Left renal pelvis (tissue), 4 donors: ENCODE data around the gene CALM1. TPM values are rescaled to one million over a fixed set of nuclear protein-coding genes. Genes with fewer than 3 reads are reported as not detected.

Experiments
- DNase-seq, 4 donors: peaks; one replicate each; pipeline ENCODE4 v3.0.0-alpha.2; 2013; ENCODE audit warnings: low read depth in 4 of 4, low spot score in 3 of 4
- polyA plus RNA-seq, 4 donors: library from polyadenylated mRNA; unstranded; fragments of 120-200 nt; gene quantifications; one replicate each; pipeline ENCODE4 v1.2.1, GENCODE V29; 2013; ENCODE audit not compliant: insufficient read length in 4 of 4

Gene CALM1
- polyA plus RNA-seq = 100 to 1,000 TPM; 259 to 388 (median 343) TPM

DNA sequence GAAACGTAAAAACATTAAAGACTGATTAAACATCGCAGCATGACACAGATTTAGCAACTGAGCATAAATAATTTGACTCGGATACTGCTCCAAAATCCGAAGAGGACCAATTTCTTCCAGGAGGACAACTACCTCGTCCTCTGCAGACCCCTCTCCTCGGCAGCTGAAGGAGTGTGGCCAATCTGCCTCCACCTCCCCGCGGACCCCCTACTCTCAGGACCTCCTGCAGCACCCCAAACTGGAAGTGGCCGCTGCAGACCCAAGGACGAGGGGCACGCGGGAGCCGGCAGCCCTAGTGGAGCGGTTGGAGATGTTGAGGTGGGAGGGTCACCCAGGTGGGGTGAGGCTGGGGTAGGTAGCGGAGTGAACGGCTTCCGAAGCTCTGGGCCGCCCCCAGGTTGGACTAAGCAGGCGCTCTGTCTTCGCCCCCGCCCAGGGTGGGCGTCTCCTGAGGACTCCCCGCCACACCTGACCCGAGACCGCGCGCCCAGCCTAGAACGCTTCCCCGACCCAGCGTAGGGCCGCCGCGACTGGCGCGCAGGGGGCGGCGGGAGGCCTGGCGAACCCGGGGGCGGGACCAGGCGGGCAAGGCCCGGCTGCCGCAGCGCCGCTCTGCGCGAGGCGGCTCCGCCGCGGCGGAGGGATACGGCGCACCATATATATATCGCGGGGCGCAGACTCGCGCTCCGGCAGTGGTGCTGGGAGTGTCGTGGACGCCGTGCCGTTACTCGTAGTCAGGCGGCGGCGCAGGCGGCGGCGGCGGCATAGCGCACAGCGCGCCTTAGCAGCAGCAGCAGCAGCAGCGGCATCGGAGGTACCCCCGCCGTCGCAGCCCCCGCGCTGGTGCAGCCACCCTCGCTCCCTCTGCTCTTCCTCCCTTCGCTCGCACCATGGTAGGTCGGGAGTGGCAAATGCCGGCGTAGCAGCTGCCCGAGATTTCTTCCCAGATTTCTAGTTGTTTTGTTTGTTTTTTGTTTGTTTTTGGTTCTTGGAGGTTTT lies at the start of gene CALM1:
Gene CALM1, plus strand, starts transcription at position 689 of the 999 bp plus-strand sequence. Its CDS starts 202 bp downstream, at position 891.
- DNase-seq = peak in 3 of 4 donors; percentile 86 to 92 (median 89)

DNA sequence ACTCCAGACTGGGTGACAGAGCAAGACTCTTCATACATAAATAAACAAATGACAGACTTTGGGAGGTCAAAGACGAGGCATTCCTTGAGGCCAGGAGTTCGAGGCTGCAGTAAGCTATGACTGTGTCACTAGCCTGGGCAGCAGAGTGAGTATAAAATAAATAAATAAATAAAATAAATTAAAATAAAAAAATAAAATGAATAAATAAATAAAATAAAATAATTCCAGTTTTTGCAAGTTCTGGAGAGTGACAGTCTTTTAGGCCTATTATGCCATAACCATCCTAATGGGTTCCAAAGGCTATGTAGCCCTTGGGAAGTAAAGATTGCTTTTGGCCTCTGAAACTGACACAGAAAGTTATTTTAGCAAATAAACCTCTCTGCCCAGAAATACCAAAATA lies 48.6 kb upstream of the CALM1 start:
- DNase-seq = no peak

DNA sequence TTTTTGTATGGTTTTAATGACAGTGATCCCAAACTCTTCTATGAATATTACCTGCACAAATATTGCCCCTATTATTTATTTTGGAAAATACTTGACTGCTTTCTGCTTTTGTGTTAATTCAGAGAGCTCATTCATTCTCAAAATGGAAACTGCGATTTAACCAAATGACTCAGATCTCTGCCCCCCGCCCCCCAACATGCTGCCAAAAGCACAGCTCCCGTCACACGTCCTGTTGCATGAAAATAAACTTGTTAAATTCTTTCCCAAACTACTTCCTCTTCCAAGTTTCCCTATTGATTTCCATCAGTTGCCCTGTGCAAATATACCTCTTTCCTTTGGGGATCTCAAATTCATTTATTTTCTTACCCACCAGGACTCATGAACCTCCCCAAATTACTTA lies 47.1 kb upstream of the CALM1 start:
- no peak for DNase-seq

DNA sequence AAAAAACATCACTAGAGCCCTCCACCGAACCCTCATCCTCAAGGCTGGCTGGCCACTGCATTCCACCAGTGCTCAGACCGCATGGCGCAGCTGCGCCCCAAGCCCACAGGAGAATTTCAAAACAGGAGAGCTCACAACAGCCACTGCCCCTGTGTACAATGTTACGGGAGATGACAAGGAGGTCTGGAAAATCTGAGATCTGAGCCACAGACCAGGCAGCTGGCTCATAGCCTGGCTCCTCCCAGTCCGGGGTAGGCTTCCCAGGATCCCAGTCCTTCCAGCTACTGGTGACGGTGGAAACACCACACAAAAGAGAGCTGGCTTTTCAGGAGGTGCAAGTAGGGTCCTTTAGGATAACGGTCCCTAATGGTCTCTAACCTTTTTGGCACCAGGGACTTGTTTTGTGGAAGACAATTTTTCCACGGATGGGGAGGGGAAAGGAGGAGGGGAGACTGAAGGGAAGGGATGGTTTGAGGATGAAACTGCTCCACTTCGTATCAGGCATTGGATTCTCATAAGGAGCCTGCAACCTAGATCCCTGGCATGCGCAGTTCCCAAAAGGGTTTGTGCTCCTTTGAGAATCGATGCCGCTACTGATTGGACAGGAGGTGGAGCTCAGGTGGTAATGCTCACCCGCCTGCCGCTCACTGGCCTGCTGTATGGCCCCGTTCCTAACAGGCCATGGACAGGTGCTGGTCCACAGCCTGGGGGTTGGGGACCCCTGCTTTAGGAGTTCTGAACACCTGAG lies 42.1 kb upstream of the CALM1 start:
- no peak for DNase-seq

DNA sequence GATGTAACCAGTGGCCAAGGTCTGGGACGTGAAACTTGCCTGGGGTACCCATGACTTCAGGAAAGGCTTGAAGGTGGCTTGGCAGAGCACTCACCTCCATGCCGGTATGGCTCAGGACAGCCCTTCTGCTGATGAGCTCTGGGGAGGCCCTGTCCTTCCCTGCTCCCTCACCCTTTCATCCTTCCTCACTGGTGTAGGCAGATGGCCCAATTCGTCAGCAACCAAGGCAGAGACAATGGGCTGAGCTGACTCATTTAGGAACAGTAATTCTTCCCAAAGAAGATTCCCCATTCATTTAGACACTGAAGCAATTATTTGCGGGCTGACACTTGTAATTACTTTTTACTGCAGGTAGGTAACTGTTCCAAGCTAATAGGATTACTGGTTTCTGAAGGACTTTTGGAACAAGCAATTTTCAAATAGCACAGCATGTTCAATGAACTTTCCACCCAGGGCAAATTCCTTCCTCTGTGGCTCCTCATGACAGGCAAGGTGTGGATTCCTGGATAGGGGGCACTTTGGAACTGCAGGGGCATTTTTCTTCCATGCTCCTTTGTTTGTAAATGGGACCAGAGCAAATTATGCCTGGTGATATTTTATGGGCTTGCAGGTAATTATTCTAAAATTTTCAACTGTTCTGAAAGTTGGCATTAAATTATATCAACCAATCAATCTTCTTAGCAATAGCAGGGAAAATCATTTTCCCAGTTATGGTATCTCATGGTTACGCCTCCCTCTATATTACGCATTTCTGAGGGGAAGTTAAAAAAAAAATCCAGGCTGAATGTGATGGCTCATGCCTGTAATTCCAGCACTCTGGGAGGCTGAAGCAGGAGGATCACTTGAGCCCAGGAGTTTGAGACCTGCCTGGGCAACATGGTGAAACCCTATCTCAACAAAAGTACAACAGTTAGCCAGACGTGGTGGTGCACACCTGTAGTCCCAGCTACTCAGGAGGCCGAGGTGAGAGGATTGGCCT lies 41.0 kb upstream of the CALM1 start:
- no peak for DNase-seq

DNA sequence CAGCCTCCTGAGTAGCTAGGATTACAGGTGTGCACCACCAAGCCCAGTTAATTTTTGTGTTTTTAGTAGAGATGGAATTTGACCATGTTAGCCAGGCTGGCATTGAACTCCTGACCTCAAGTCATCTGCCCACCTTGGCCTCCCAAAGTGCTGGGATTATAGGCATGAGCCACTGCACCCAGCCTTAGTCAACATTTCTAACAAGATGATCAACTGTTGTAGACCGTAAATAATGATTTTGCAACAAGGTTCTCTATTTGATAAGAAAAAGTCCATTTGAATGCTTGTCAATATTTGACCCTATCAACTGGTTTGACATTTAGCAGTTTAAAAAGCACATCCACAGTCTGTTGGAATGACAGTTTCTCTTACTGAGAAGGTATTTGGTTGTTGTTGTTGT lies 39.9 kb upstream of the CALM1 start:
- no peak for DNase-seq

DNA sequence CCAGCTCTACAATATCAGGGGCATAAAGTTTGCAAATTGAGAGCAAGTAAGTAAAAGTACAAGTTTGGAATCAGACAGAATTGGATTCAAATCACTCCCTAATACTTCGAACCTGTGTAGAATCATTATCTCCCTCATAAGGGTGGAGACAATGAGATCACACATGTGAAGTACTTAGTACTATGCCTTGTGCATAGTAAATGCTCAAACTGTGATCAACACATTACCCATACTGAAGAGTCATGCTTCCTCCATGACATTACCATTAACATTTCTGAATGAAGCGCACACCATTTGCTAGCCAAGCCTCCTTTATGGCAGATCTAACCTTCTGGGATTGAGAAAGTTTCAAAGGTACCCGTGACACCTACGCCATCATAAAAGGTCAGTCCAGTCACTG lies 38.5 kb upstream of the CALM1 start:
- DNase-seq = no peak

DNA sequence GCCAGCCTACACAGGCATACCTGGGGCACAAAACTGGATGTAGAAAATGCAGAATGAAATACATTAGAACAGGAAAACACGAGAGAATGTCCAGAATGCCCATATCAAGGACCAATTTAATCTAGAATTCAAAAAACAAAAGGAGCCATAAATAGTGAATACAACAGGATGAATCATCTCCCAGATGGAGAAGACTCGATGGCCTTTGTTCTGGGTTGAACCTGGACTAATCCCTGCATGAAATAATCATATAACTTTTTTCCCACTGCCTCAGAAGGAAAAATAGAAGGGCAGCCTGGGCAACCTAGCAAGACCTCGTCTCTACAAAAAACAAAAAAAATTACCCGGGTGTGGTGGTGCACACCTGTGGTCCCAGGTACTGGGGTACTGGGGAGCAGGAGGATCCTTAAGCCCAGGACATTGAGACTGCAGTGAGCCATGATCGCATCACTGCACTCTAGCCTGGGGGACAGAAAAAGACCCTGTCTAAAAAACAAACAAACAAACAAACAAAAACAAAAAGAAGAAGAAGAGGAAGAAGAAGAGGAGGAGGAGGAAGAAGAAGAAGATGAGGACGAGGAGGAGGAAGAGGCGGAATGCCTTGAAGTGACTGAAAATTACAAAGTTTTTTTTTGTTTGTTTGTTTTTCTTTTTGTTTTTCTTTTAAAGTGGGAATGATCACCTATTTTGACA lies 34.8 kb upstream of the CALM1 start:
- DNase-seq = no peak

DNA sequence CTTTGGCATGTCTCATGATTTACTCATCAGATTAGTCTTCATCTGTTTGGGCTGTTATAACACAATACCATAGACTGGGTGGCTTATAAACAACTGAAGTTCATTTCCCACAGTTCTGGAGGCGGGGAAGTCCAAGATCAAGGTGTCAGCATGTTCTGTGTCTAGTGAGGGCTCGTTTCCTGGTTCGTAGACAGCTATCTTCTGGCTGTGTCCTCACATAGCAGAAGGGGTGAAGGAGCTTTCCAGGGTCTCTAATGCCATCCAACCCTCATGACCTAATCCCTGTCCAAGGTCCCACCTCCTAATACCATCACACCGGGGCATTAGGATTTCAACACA lies 34.3 kb upstream of the CALM1 start:
- no peak for DNase-seq

DNA sequence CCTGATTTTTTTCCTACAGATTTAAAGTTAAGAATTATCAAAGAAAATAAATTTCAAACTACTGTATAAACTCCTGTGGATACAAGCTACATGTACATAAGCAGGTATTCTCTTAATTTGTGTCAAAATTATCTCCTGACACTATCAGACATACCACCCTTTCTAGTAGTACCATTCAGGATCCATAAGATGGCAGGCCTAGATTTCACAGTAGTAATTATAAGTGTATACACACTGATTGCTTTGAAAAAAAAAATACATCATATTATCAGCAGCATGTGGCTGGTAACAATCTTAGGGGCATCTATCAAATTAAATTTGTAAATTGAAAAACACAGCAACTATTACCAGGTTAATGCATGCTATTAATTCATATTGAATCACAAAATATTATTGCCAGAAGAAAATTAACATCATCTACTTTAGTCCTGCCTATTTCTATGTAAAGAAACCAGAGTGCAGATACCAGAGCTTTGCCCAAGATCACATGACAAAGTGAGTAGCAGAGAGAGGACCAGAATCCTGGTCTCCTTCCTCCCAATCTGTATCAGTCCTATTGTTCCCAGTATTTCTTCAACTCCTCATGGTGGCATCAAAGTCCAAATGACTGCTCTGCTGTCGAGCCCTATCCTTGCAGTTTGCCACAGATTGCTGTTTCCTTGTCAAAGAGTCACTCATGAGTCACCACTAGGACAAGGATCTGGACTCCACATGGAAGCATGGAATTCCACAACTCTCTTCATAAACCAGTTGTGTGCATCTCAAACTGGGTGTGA lies 27.7 kb upstream of the CALM1 start:
- DNase-seq = no peak

DNA sequence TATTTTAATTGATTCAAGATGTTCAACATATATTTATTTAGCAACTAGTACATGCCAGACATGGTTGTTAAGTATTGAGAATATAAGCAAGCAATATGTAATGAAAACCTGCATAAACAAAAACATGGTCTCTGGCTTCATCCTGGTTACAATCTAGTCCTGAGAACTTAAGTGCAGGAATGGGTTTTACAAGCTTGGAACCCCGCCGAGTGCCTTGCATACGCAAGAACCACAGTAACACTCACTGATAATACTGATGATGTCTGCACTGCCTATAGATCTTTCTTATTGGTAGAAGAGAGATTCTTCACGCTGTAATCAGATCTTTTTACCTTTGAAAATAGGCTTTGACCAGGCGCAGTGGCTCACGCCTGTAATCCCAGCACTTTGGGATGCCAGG lies 22.9 kb upstream of the CALM1 start:
- DNase-seq = no peak

DNA sequence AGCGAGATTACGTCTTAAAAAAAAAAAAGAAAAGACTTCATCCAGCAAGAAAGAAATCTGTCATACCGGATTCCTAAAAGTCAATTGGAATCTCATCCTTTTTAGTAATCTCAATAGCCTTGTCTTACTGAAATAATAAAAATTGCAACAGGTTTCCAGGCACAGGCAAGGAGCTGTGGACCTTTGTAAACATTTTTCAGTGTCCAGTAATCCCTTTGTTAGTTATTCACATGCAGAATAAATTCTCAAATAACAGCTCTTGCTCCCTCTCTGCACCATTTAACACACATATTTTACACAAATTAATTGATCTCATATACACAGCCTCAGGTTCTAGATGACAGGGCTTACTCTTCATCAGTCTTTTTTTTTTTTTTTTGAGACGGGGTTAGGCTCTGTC lies 22.0 kb upstream of the CALM1 start:
- no peak for DNase-seq

DNA sequence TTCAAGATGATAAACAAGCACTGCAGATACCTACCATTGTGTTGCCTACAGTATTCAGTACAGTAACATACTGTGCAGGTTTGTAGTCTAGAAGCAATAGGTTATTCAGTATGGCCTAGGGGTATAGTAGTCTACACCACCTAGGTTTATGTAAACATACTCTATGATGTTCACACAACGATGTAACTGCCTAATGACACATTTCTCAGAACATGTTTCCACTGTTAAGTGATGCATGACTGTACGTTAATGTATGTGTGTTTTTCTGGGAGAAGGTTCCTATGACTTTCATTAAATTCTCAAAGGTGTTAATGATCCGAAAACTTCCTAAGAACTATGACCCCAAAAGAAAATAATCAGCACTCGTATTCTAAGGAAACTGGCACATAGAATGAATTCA lies 20.9 kb upstream of the CALM1 start:
- no peak for DNase-seq

DNA sequence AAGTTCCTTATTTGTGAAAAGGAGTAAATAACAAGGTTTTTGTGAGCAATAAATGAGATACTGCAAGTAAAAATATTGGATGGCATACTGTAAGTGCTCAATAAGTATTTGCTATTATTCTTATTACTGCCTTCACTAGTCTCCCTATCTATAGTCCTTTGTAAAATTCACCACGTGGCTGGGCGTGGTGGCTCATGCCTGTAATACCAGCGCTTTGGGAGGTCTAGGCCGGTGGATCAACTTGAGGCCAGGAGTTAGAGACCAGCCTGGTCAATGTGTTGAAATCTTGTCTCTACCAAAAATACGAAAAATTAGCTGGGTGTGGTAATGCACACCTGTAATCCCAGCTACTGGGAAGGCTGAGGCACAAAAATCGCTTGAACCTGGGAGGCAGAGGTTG lies 18.6 kb upstream of the CALM1 start:
- DNase-seq = no peak

DNA sequence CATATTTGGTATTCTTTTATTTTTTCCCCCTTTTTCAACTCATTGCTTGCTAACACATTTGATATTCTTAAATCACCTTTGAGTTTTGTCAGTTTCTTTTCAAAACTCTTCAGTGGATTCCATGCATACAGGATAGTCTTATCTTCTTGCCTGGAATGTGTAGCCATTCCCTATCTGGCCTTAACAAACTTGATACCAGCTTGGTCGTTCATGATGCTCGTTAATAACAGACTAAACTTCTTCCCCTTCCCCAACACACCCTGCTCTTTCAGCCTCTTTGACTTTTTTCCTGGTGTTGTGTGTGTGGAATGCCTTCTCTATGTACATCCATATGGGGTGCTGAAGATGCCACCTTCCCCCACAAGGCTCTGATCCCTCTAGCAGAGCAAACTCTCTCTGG lies 17.7 kb upstream of the CALM1 start:
- DNase-seq = no peak

DNA sequence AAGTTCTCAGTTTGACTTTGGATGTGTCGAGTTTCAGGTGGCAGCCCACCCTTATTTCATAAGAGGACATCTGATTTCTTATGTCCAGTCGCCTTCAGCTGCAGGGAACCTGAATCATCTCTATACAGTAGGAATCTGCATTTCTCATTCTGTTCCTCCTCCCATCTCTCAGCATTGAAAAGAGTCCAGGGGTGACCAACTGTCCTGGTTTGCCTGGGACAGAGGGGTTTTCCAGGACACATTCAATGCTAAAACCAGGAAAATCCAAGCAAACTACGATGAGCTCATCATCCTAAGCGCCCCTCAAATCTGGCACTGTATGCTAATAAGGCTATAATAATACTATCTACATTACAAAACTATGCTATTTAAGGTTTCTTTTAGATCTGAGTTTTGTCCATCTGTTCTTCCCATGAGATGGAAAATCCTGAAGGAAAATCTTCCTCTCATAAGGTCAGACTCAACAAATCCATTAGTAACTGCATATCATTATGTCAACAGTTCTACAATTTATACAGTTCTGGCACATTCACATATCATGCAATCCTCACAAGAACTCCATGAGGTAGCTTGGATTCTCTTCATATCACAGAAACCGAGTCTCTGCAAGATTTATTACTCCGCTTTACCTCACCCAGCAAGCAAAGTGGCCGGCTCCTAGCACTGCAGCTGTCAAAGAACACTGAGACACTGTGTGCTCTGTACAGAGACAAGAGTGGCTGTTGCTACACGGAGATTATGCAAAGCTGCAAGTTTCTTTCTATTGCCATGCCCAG lies 15.6 kb upstream of the CALM1 start:
- DNase-seq = no peak

DNA sequence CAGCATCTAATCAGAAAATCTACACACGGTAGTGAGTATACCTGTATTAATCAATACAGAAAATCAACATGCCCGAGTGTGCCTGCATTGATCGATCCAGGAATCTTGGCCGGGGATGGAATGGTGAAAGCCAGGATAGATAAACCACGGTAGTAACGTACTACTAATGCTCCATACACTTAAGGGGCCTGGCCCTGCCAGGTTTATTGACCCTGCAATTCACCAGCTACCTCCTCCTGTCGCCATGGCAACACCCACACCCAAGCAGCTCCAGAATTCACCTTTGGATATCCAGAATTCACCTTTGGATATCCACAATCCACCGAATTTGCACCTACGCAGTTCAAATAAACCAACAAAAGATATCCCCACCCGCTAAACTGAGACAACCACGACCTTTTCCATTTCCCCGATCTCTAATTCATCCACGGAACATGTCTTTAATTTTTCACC lies 14.8 kb upstream of the CALM1 start:
- no peak for DNase-seq

DNA sequence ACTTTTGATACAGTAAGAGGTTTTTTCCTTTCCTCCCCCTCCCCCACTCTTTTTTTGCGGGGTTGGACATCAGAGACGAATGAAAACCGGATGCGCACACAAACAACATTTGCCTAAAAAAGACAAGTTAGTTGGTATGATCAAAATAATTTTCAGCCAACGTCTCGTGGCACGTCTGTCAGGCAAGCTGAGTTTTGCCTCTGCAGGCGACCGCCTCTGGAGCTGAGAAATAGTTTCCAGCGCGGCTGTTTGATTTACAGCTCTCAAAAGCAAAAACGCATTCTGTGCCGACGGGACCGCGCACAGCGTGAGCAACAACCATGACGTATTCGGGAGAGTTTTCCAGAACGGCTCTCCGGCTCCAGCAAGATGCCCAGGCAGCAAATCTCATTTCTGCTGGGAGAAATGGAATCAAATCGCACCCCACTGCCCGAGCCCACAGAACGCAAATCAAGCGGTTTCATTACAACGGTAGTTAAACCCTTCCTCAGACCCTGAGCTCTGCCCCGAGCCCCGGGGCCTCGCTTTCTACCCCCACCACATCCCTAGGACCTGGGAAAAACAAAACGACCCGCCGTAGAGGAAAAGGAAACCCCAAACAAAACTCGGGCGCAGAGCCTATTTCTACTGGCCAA lies 14.2 kb upstream of the CALM1 start:
- peak in 1 of 4 donors; percentile 76 for DNase-seq
